HEK293 (cell line): ENCODE results near the gene MYO1F.
A peak's percentile ranks its signal among the peaks of the same experiment; 100 is the strongest.

ENCODE experiments used
- CTCF ChIA-PET: fragments of 350-600 bp; formaldehyde crosslinking; extraction: SDS; loops from one replicate; lab custom pipeline; 2021; ENCODE audit warnings: antibody characterized with exemption; lab: Yijun Ruan, JAX
- POLR2A ChIA-PET: fragments of 300-600 bp; formaldehyde crosslinking; extraction: SDS; loops from one replicate; lab custom pipeline; 2020; ENCODE audit warnings: antibody characterized with exemption, inconsistent platforms; lab: Yijun Ruan, JAX
- H3K27ac ChIP-seq: fragments of 200-500 bp; sonication (Bioruptor generic); 2 replicates; pipeline ENCODE4 v1.5.1; 2014; ENCODE audit warnings: low read depth, low read length, control low read depth, inconsistent platforms; ENCODE audit errors: extremely low read depth
- H3K36me3 ChIP-seq, 2 experiments: fragments of 200-500 bp in 1 of 2; sonication (Bioruptor generic) in 1 of 2; 1 replicate in 1 of 2; 2 replicates in 1 of 2; pipeline ENCODE4 v1.5.1; 2014 to 2017; ENCODE audit warnings: inconsistent platforms in 2 of 2, low read length in 2 of 2; ENCODE audit not compliant: control insufficient read depth in 2 of 2, insufficient read depth in 1 of 2
- H3K4me1 ChIP-seq: fragments of 200-500 bp; sonication (Bioruptor generic); 2 replicates; pipeline ENCODE4 v1.5.1; 2014; ENCODE audit warnings: mild to moderate bottlenecking, low read length, inconsistent platforms; ENCODE audit not compliant: control insufficient read depth, insufficient read depth
- H3K4me3 ChIP-seq: 2 replicates; pipeline ENCODE4 v1.5.1; 2011; ENCODE audit warnings: low read depth, mild to moderate bottlenecking, control low read depth, low read length, moderate library complexity
- H3K9me3 ChIP-seq: fragments of 200-500 bp; sonication (Bioruptor generic); 2 replicates; pipeline ENCODE4 v1.5.1; 2014; ENCODE audit warnings: low read depth, low read length, inconsistent platforms; ENCODE audit not compliant: control insufficient read depth, insufficient read depth
- ATF2 ChIP-seq: fragments of 450-650 bp; formaldehyde crosslinking; IDR thresholded peaks from 2 replicates; pipeline ENCODE4 v1.5.1; 2016; ENCODE audit warnings: missing biosample characterization, missing genetic modification characterization, low read depth
- GLIS2 ChIP-seq: fragments of 450-650 bp; formaldehyde crosslinking; IDR thresholded peaks from 2 replicates; pipeline ENCODE4 v1.5.1; 2016; ENCODE audit warnings: missing biosample characterization, missing genetic modification characterization
- IKZF3 ChIP-seq: fragments of 450-650 bp; IDR thresholded peaks from 2 replicates; pipeline ENCODE4 v1.5.0; 2018; ENCODE audit warnings: missing biosample characterization, mild to moderate bottlenecking, missing genetic modification characterization, moderate library complexity
- KLF17 ChIP-seq: fragments of 450-650 bp; formaldehyde crosslinking; IDR thresholded peaks from 2 replicates; pipeline ENCODE4 v1.5.1; 2016; ENCODE audit warnings: missing biosample characterization, missing genetic modification characterization
- KLF8 ChIP-seq: fragments of 450-650 bp; formaldehyde crosslinking; IDR thresholded peaks from 2 replicates; pipeline ENCODE4 v1.5.1; 2016; ENCODE audit warnings: missing biosample characterization, missing genetic modification characterization
- MYNN ChIP-seq: fragments of 450-650 bp; formaldehyde crosslinking; IDR thresholded peaks from 2 replicates; pipeline ENCODE4 v1.5.1; 2016; ENCODE audit warnings: missing biosample characterization, missing genetic modification characterization, borderline replicate concordance
- TRIM28 ChIP-seq: IDR thresholded peaks from 2 replicates; pipeline ENCODE4 v1.6.1; 2011; ENCODE audit warnings: low read length, control low read depth, borderline replicate concordance
- ZBTB48 ChIP-seq: fragments of 450-650 bp; formaldehyde crosslinking; IDR thresholded peaks from 2 replicates; pipeline ENCODE4 v1.5.1; 2016; ENCODE audit warnings: missing biosample characterization, missing genetic modification characterization
- ZBTB7A ChIP-seq: fragments of 450-650 bp; formaldehyde crosslinking; IDR thresholded peaks from 2 replicates; pipeline ENCODE4 v1.5.1; 2016; ENCODE audit warnings: low read depth, missing biosample characterization, missing genetic modification characterization
- ZBTB8A ChIP-seq: fragments of 450-650 bp; formaldehyde crosslinking; IDR thresholded peaks from 2 replicates; pipeline ENCODE4 v1.5.1; 2016; ENCODE audit warnings: missing biosample characterization, missing genetic modification characterization
- ZFHX2 ChIP-seq: fragments of 450-650 bp; formaldehyde crosslinking; conservative IDR thresholded peaks from 2 replicates; pipeline ENCODE4 v1.5.1; 2016; ENCODE audit warnings: missing biosample characterization, missing genetic modification characterization
- ZNF112 ChIP-seq: fragments of 450-650 bp; formaldehyde crosslinking; IDR thresholded peaks from 2 replicates; pipeline ENCODE4 v1.5.0; 2017; ENCODE audit warnings: missing biosample characterization, missing genetic modification characterization
- ZNF16 ChIP-seq: fragments of 450-650 bp; formaldehyde crosslinking; IDR thresholded peaks from 2 replicates; pipeline ENCODE4 v1.5.1; 2016; ENCODE audit warnings: low read depth, missing biosample characterization, missing genetic modification characterization
- ZNF202 ChIP-seq: fragments of 450-650 bp; formaldehyde crosslinking; IDR thresholded peaks from 2 replicates; pipeline ENCODE4 v1.5.1; 2016; ENCODE audit warnings: missing biosample characterization, missing genetic modification characterization, borderline replicate concordance
- ZNF221 ChIP-seq: fragments of 450-650 bp; formaldehyde crosslinking; IDR thresholded peaks from 2 replicates; pipeline ENCODE4 v1.5.1; 2017; ENCODE audit warnings: missing biosample characterization, missing genetic modification characterization, borderline replicate concordance
- ZNF354C ChIP-seq: fragments of 450-650 bp; formaldehyde crosslinking; IDR thresholded peaks from 2 replicates; pipeline ENCODE4 v1.5.1; 2016; ENCODE audit warnings: missing biosample characterization, missing genetic modification characterization, low read depth, borderline replicate concordance
- ZNF394 ChIP-seq: fragments of 450-650 bp; formaldehyde crosslinking; IDR thresholded peaks from 2 replicates; pipeline ENCODE4 v1.5.1; 2016; ENCODE audit warnings: missing biosample characterization, missing genetic modification characterization, mild to moderate bottlenecking, moderate library complexity, borderline replicate concordance
- ZNF398 ChIP-seq: fragments of 450-650 bp; formaldehyde crosslinking; IDR thresholded peaks from 2 replicates; pipeline ENCODE4 v1.5.1; 2017; ENCODE audit warnings: missing biosample characterization, missing genetic modification characterization
- ZNF449 ChIP-seq: fragments of 450-650 bp; formaldehyde crosslinking; IDR thresholded peaks from 2 replicates; pipeline ENCODE4 v1.5.1; 2017; ENCODE audit warnings: missing biosample characterization, mild to moderate bottlenecking, missing genetic modification characterization, moderate library complexity
- ZNF501 ChIP-seq: fragments of 450-650 bp; formaldehyde crosslinking; IDR thresholded peaks from 2 replicates; pipeline ENCODE4 v1.5.1; 2016; ENCODE audit warnings: missing biosample characterization, missing genetic modification characterization
- ZNF555 ChIP-seq: fragments of 450-650 bp; formaldehyde crosslinking; conservative IDR thresholded peaks from 2 replicates; pipeline ENCODE4 v1.5.1; 2017; ENCODE audit warnings: missing biosample characterization, mild to moderate bottlenecking, missing genetic modification characterization, inconsistent platforms
- ZNF600 ChIP-seq: fragments of 450-650 bp; formaldehyde crosslinking; IDR thresholded peaks from 2 replicates; pipeline ENCODE4 v1.5.1; 2016; ENCODE audit warnings: missing biosample characterization, missing genetic modification characterization
- ZNF639 ChIP-seq: fragments of 450-650 bp; formaldehyde crosslinking; IDR thresholded peaks from 2 replicates; pipeline ENCODE4 v1.5.1; 2016; ENCODE audit warnings: missing biosample characterization, missing genetic modification characterization
- ZNF692 ChIP-seq: fragments of 450-650 bp; formaldehyde crosslinking; IDR thresholded peaks from 2 replicates; pipeline ENCODE4 v1.5.1; 2016; ENCODE audit warnings: missing biosample characterization, missing genetic modification characterization
- ZNF76 ChIP-seq: fragments of 450-650 bp; formaldehyde crosslinking; IDR thresholded peaks from 2 replicates; pipeline ENCODE4; 2016; ENCODE audit warnings: low read depth, missing biosample characterization, missing genetic modification characterization, borderline replicate concordance

MYO1F gene

GRCh38 chr19:8609279-8610040, 32.2 kb upstream of the MYO1F start (continued):
- TF ChIP-seq ZNF202 (no peak), GLIS2 (tag by site-specific recombination) (peak; percentile 53), ZNF76 (no peak), ZNF354C (tag by site-specific recombination) (no peak), ZNF501 (tag by site-specific recombination) (no peak), ZNF555 (tag by site-specific recombination) (no peak), ZNF692 (tag by site-specific recombination) (no peak), MYNN (tag by site-specific recombination) (no peak), ZNF112 (tag by site-specific recombination) (no peak), ZNF394 (tag by site-specific recombination) (no peak), ZNF16 (tag by site-specific recombination) (no peak), IKZF3 (tag by site-specific recombination) (peak; percentile 43), ZNF221 (tag by site-specific recombination) (no peak), KLF8 (no peak; the same call in 1 of the 2 replicates), TRIM28 (peak; percentile 81)

- no peaks in the 10 kb centered on the region for H3K9me3 ChIP-seq
- POLR2A ChIA-PET = interaction anchor here (0.6 kb wide), 1 partner anchor 218 kb away, joined by 5 read pairs; the partner anchor contains the start of gene RAB11B
- no peaks in the 10 kb centered on the region for H3K4me1 ChIP-seq
- peaks cover 0 to 7% of the 10 kb centered on the region in 2 experiments; a peak in 2 of 3 replicates for H3K36me3 ChIP-seq
- H3K27ac ChIP-seq = no peak overlapping the region
- CTCF ChIA-PET = interaction anchor here (0.5 kb wide), 1 partner anchor 34 kb away, joined by 3 read pairs; no protein-coding TSS in a partner anchor
- no peak overlapping the region for H3K4me3 ChIP-seq
- TF ChIP-seq ZNF398 (tag by site-specific recombination) (peak; percentile 12; the same call in 1 of the 2 replicates), ZNF600 (peak; percentile 20; the same call in 1 of the 2 replicates), ATF2 (tag by site-specific recombination) (no peak), ZNF394 (tag by site-specific recombination) (no peak), ZFHX2 (peak; percentile 20; the same call in 1 of the 2 replicates), KLF17 (tag by site-specific recombination) (peak; percentile 62), ZBTB48 (tag by site-specific recombination) (0 out of 2 replicates have a peak, but pooled peaks have one; percentile 36), ZNF449 (tag by site-specific recombination) (peak; percentile 12; the same call in 1 of the 2 replicates), ZBTB8A (tag by site-specific recombination) (no peak), ZBTB7A (tag by site-specific recombination) (0 out of 2 replicates have a peak, but pooled peaks have one; percentile 59), ZNF639 (tag by site-specific recombination) (0 out of 2 replicates have a peak, but pooled peaks have one; percentile 32)
Measured at GRCh38 chr19:8608941-8609278, 31.7 kb upstream of the MYO1F start.
